Endodermal cell (in vitro differentiated cells): ENCODE data around the gene RFLNA. TPM values are rescaled to one million over a fixed set of nuclear protein-coding genes. Genes with fewer than 3 reads are reported as not detected.

Source experiments
- DNase-seq: peaks from one replicate; pipeline ENCODE4 v3.0.0-alpha.2; 2017
- H3K27ac ChIP-seq: 2 replicates; pipeline ENCODE4 v1.5.1; 2013; ENCODE audit warnings: mild to moderate bottlenecking, low read depth, low read length, moderate library complexity
- H3K27me3 ChIP-seq: 2 replicates; pipeline ENCODE4 v1.6.1; 2013; ENCODE audit warnings: mild to moderate bottlenecking, low read length, moderate library complexity; ENCODE audit not compliant: insufficient read depth, control insufficient read depth, poor library complexity, severe bottlenecking
- H3K36me3 ChIP-seq: 2 replicates; pipeline ENCODE4 v1.7.0; 2013; ENCODE audit warnings: mild to moderate bottlenecking, low read length, moderate library complexity; ENCODE audit not compliant: control insufficient read depth, insufficient read depth
- H3K4me1 ChIP-seq: one replicate; pipeline ENCODE4 v1.7.0; 2013; ENCODE audit warnings: low read length; ENCODE audit not compliant: control insufficient read depth, insufficient read depth
- H3K4me3 ChIP-seq: 2 replicates; pipeline ENCODE4 v1.5.1; 2013; ENCODE audit warnings: mild to moderate bottlenecking, low read length, moderate library complexity
- H3K9ac ChIP-seq: 2 replicates; pipeline ENCODE4 v1.6.1; 2013; ENCODE audit warnings: mild to moderate bottlenecking, low read length, moderate library complexity; ENCODE audit not compliant: poor library complexity, severe bottlenecking; ENCODE audit errors: extremely low read depth
- H3K9me3 ChIP-seq: 2 replicates; pipeline ENCODE4 v1.6.1; 2013; ENCODE audit warnings: mild to moderate bottlenecking, low read length, moderate library complexity; ENCODE audit not compliant: control insufficient read depth
- H3K27ac Mint-ChIP-seq: 2 replicates; pipeline ENCODE4 v1.8.0; 2020; ENCODE audit warnings: mixed read lengths
- H3K27me3 Mint-ChIP-seq: 2 replicates; pipeline ENCODE4 v1.8.0; 2021; ENCODE audit warnings: mild to moderate bottlenecking, mixed read lengths; ENCODE audit not compliant: insufficient read depth
- H3K36me3 Mint-ChIP-seq: 2 replicates; pipeline ENCODE4 v1.8.0; 2020; ENCODE audit warnings: low read depth, mixed read lengths
- H3K4me1 Mint-ChIP-seq: 2 replicates; pipeline ENCODE4 v1.8.0; 2020; ENCODE audit warnings: mixed read lengths
- H3K4me3 Mint-ChIP-seq: 2 replicates; pipeline ENCODE4 v1.8.0; 2020; ENCODE audit warnings: mild to moderate bottlenecking, moderate library complexity, mixed read lengths
- H3K9me3 Mint-ChIP-seq: 2 replicates; pipeline ENCODE4 v1.8.0; 2020; ENCODE audit warnings: mild to moderate bottlenecking, mixed read lengths
- WGBS, 2 experiments: methylation state at CpG; one replicate each; pipeline versions ENCODE4 v1.1.5 to v1.1.7; 2013; ENCODE audit warnings: missing lambda C conversion rate in 2 of 2, mixed read lengths in 1 of 2; ENCODE audit not compliant: insufficient coverage in 1 of 2, insufficient read length in 1 of 2; 5-methylcytosine and 5-hydroxymethylcytosine counted together
- total RNA-seq, 2 donors: library from RNA; stranded (reverse); fragmentation: NEBNext Ultra II Directional in 1 of 2; extraction: Animal tissue kit (Norgen Biotek cat#: 25700) in 1 of 2; gene quantifications; 2 replicates in 1 of 2; 3 replicates in 1 of 2; pipeline ENCODE4 v1.2.1, GENCODE V29; 2021
- TF ChIP-seq, protein P1 (sequence below): fragments of 200-600 bp; sonication (generic); conservative IDR thresholded peaks from 2 replicates; pipeline ENCODE4 v1.5.0; 2021; ENCODE audit warnings: antibody characterized with exemption, mild to moderate bottlenecking

The RFLNA gene
- total RNA-seq, 2 donors from 2014 or later, result 1.2 to 2.0 TPM

DNA sequence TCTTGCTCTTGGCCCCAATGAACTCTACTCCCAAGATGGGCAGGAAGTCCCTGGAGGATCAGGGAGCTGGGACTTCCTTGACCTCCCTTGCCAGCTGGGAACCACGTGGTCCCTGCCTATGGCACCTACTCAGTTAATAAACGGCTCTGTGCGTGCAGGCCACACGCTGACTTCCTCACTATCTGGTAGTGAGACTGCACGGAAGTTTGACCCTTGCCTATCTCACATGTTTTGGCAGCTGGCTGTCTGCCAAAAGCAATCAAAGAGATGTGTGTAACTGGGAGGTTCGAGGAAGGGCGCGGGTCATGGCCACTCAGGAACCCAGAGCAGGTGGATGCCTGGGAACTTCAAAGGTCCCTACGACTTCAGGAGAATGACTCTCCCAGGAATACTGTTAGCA lies 57.9 kb downstream of the RFLNA start:
- H3K27ac ChIP-seq, result no peak overlapping the region
- no peaks in the 10 kb centered on the region for H3K27me3 ChIP-seq
- H3K4me3 Mint-ChIP-seq, result no peak overlapping the region
- H3K4me1 ChIP-seq, result no peaks in the 10 kb centered on the region
- H3K36me3 ChIP-seq, result peaks cover 41% of the 10 kb centered on the region
- no peak for DNase-seq
- no peak overlapping the region for H3K4me3 ChIP-seq
- 94 to 98% methylated on average over 9 of the region's 9 CpGs for WGBS, 2 experiments
- H3K9me3 ChIP-seq, result no peaks in the 10 kb centered on the region
- H3K9me3 Mint-ChIP-seq, result no peaks in the 10 kb centered on the region
- H3K4me1 Mint-ChIP-seq, result no peaks in the 10 kb centered on the region
- H3K9ac ChIP-seq, result no peak overlapping the region
- no peaks in the 10 kb centered on the region for H3K27me3 Mint-ChIP-seq
- TF ChIP-seq, protein P1, sequence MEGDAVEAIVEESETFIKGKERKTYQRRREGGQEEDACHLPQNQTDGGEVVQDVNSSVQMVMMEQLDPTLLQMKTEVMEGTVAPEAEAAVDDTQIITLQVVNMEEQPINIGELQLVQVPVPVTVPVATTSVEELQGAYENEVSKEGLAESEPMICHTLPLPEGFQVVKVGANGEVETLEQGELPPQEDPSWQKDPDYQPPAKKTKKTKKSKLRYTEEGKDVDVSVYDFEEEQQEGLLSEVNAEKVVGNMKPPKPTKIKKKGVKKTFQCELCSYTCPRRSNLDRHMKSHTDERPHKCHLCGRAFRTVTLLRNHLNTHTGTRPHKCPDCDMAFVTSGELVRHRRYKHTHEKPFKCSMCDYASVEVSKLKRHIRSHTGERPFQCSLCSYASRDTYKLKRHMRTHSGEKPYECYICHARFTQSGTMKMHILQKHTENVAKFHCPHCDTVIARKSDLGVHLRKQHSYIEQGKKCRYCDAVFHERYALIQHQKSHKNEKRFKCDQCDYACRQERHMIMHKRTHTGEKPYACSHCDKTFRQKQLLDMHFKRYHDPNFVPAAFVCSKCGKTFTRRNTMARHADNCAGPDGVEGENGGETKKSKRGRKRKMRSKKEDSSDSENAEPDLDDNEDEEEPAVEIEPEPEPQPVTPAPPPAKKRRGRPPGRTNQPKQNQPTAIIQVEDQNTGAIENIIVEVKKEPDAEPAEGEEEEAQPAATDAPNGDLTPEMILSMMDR, result no peak
- no peak overlapping the region for H3K27ac Mint-ChIP-seq
- peaks cover 54% of the 10 kb centered on the region for H3K36me3 Mint-ChIP-seq

DNA sequence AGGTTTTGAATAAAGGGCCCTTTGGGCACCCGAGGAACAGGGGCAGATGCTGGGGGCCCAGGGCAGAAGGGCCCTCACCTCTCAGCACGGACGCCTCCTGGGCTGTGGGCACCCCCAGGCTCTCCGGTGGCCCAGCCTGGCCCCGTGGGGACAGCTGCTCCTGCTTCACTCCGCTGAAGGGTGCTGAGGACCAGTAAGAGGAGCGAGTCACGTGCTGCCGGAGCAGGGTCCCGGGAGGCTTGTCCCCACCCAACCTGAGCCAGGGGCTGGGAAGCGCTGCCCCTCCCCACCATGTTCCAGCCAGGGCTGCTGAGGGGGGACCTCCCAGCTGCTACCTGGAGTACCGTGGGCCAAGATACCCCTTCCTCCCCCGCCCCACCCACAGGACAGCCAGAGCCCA lies 59.5 kb downstream of the RFLNA start:
- H3K4me1 Mint-ChIP-seq, result no peaks in the 10 kb centered on the region
- H3K36me3 Mint-ChIP-seq, result peaks cover 58% of the 10 kb centered on the region
- no peak for DNase-seq
- Histone ChIP-seq H3K4me3 (no peak overlapping the region), H3K27ac (no peak overlapping the region), H3K4me1 (no peaks in the 10 kb centered on the region), H3K9me3 (no peaks in the 10 kb centered on the region), H3K27me3 (no peaks in the 10 kb centered on the region), H3K9ac (no peak overlapping the region), H3K36me3 (peaks cover 43% of the 10 kb centered on the region)
- TF ChIP-seq, protein P1, result no peak
- H3K9me3 Mint-ChIP-seq, result no peaks in the 10 kb centered on the region
- no peak overlapping the region for H3K4me3 Mint-ChIP-seq
- H3K27me3 Mint-ChIP-seq, result no peaks in the 10 kb centered on the region
- WGBS, 2 experiments, result 89 to 95% methylated on average over 4 to 13 of the region's 13 CpGs
- no peak overlapping the region for H3K27ac Mint-ChIP-seq

DNA sequence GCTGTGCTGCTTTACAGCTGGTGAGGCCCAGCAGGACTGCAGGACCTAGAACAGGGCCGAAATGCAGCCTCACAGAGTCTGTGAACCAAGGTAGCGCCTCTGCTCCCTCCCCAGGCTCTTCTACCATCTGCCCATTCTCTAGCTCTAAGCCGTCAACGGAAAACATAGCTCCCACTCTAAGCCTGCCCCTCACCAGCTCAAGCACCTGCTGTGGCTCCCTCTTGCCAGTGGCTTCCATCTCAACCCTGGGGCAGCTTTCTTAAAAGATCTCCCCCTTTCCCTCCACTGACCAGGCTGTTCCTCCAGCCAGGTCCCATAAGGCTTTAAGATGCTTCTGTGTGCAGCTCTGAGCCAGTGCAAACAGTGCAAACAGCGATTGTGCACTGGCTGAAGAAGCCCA lies 61.3 kb downstream of the RFLNA start:
- H3K27ac ChIP-seq, result no peak overlapping the region

More for the DNA sequence above, 61.3 kb downstream of the RFLNA start:
- H3K27me3 Mint-ChIP-seq, result no peaks in the 10 kb centered on the region
- Histone ChIP-seq H3K4me1 (no peaks in the 10 kb centered on the region), H3K36me3 (peaks cover 28% of the 10 kb centered on the region), H3K9me3 (no peaks in the 10 kb centered on the region), H3K9ac (no peak overlapping the region), H3K4me3 (no peak overlapping the region), H3K27me3 (no peaks in the 10 kb centered on the region)
- TF ChIP-seq, protein P1, result no peak
- no peaks in the 10 kb centered on the region for H3K4me1 Mint-ChIP-seq
- H3K9me3 Mint-ChIP-seq, result no peaks in the 10 kb centered on the region
- H3K4me3 Mint-ChIP-seq, result no peak overlapping the region
- WGBS, 2 experiments, result 93 to 98% methylated on average over 4 to 5 of the region's 5 CpGs
- no peak overlapping the region for H3K27ac Mint-ChIP-seq
- H3K36me3 Mint-ChIP-seq, result peaks cover 54% of the 10 kb centered on the region
- DNase-seq, result no peak
